ENCODE measurements around the gene LRRC15.
A peak's percentile ranks its signal among the peaks of the same experiment; 100 is the strongest.

The LRRC15 gene

GRCh38 chr3:194333212-194333980, 36.1 kb downstream of the LRRC15 start:
- no peaks in the 10 kb centered on the region for H3K9me3 ChIP-seq (replicated peaks in 1 of 2; ENCODE audit: control insufficient read depth in 2 of 2, insufficient read depth in 1 of 2, low read depth in 1 of 2, low read length in 2 of 2)
- peaks cover 0 to 56% (median 15%) of the 10 kb centered on the region in 3 experiments for H3K27me3 ChIP-seq (ENCODE audit: control insufficient read depth in 3 of 3, insufficient read depth in 3 of 3, low read depth in 1 of 3, low read length in 3 of 3)
- no peaks in the 10 kb centered on the region for H3K36me3 ChIP-seq (replicated peaks in 1 of 2; ENCODE audit: control insufficient read depth in 2 of 2, insufficient read depth in 2 of 2, low read length in 2 of 2)
- peak overlapping the region; percentile 80 for H3K4me2 ChIP-seq (ENCODE audit: insufficient read depth, low read length, poor library complexity, severe bottlenecking)
- H2AFZ ChIP-seq (ENCODE audit: low read length) = peak overlapping the region; percentile 93
- no peak overlapping the region for H2AK5ac ChIP-seq (ENCODE audit: low read depth, low read length)
- H3K9ac ChIP-seq (ENCODE audit: low read depth, low read length, poor library complexity) = peak overlapping the region; percentile 47
- H3K79me1 ChIP-seq (ENCODE audit: low read depth, low read length) = no peaks in the 10 kb centered on the region
- no peak overlapping the region for H3K4ac ChIP-seq (ENCODE audit: low read length)
- peak overlapping the region; percentile 45 for H3K23ac ChIP-seq (ENCODE audit: low read depth, low read length, poor library complexity)
- peak overlapping the region; percentile 91 for H3K18ac ChIP-seq (ENCODE audit: low read length)
- H3K4me1 ChIP-seq (ENCODE audit: control insufficient read depth in 2 of 2, insufficient read depth in 1 of 2, low read depth in 1 of 2, low read length in 2 of 2) = peaks cover 6 to 12% of the 10 kb centered on the region in 2 donors
- H3K4me3 ChIP-seq (ENCODE audit: low read length in 2 of 2) = peak overlapping the region; percentile 49 to 79
- H3K27ac ChIP-seq (replicated peaks; ENCODE audit: low read length) = no peak overlapping the region
- H2BK120ac ChIP-seq (ENCODE audit: low read depth, low read length) = no peak overlapping the region
- no peak overlapping the region for H4K8ac ChIP-seq (ENCODE audit: low read depth, low read length)
- peak overlapping the region; percentile 97 for H2BK15ac ChIP-seq (ENCODE audit: low read length)
- H4K91ac ChIP-seq (ENCODE audit: low read depth, low read length, poor library complexity) = peak overlapping the region; percentile 3
- WGBS, 2 donors (ENCODE audit: extremely low coverage in 2 of 2, insufficient read length in 2 of 2, insufficient replicate concordance in 1 of 2) = no CpG with 5 or more reads among the region's 69 CpGs
- H2BK5ac ChIP-seq (ENCODE audit: low read length) = no peak overlapping the region
- H2BK12ac ChIP-seq (ENCODE audit: low read length) = peak overlapping the region; percentile 87
- peak; percentile 86 for DNase-seq (ENCODE audit: low spot score)
- H3K14ac ChIP-seq (ENCODE audit: low read length) = peak overlapping the region; percentile 86

- DNase-seq (ENCODE audit: low spot score) = no peak
- no peak overlapping the region for H4K91ac ChIP-seq (ENCODE audit: low read depth, low read length, poor library complexity)
- H3K36me3 ChIP-seq (replicated peaks in 1 of 2; ENCODE audit: control insufficient read depth in 2 of 2, insufficient read depth in 2 of 2, low read length in 2 of 2) = no peaks in the 10 kb centered on the region
- H2BK12ac ChIP-seq (ENCODE audit: low read length) = no peak overlapping the region
- H3K4me2 ChIP-seq (ENCODE audit: insufficient read depth, low read length, poor library complexity, severe bottlenecking) = no peak overlapping the region
- H3K4ac ChIP-seq (ENCODE audit: low read length) = no peak overlapping the region
- H3K4me1 ChIP-seq (ENCODE audit: control insufficient read depth in 2 of 2, insufficient read depth in 1 of 2, low read depth in 1 of 2, low read length in 2 of 2) = peaks cover 7 to 12% of the 10 kb centered on the region in 2 donors
- no CpG with 5 or more reads among the region's 7 CpGs for WGBS, 2 donors (ENCODE audit: extremely low coverage in 2 of 2, insufficient read length in 2 of 2, insufficient replicate concordance in 1 of 2)
- no peaks in the 10 kb centered on the region for H3K79me1 ChIP-seq (ENCODE audit: low read depth, low read length)
- no peak overlapping the region for H2AFZ ChIP-seq (ENCODE audit: low read length)
- no peak overlapping the region for H2BK120ac ChIP-seq (ENCODE audit: low read depth, low read length)
- H2AK5ac ChIP-seq (ENCODE audit: low read depth, low read length) = no peak overlapping the region
- no peak overlapping the region for H3K14ac ChIP-seq (ENCODE audit: low read length)
- H3K27me3 ChIP-seq (ENCODE audit: control insufficient read depth in 3 of 3, insufficient read depth in 3 of 3, low read depth in 1 of 3, low read length in 3 of 3) = peaks cover 0 to 52% (median 15%) of the 10 kb centered on the region in 3 experiments
- no peak overlapping the region for H3K23ac ChIP-seq (ENCODE audit: low read depth, low read length, poor library complexity)
- no peak overlapping the region for H3K27ac ChIP-seq (replicated peaks; ENCODE audit: low read length)
- H3K18ac ChIP-seq (ENCODE audit: low read length) = no peak overlapping the region
- no peak overlapping the region for H2BK5ac ChIP-seq (ENCODE audit: low read length)
- no peak overlapping the region for H4K8ac ChIP-seq (ENCODE audit: low read depth, low read length)
- H3K4me3 ChIP-seq (ENCODE audit: low read length in 2 of 2) = no peak overlapping the region
- no peak overlapping the region for H2BK15ac ChIP-seq (ENCODE audit: low read length)
- peaks cover 0 to under 1% of the 10 kb centered on the region in 2 donors for H3K9me3 ChIP-seq (replicated peaks in 1 of 2; ENCODE audit: control insufficient read depth in 2 of 2, insufficient read depth in 1 of 2, low read depth in 1 of 2, low read length in 2 of 2)
- H3K9ac ChIP-seq (ENCODE audit: low read depth, low read length, poor library complexity) = no peak overlapping the region
Observed at GRCh38 chr3:194332858-194333211, 36.7 kb downstream of the LRRC15 start.

- Histone ChIP-seq H3K9ac (ENCODE audit: low read depth, low read length, poor library complexity) (no peak overlapping the region), H2BK120ac (ENCODE audit: low read depth, low read length) (no peak overlapping the region), H3K27ac (replicated peaks; ENCODE audit: low read length) (no peak overlapping the region), H2BK12ac (ENCODE audit: low read length) (no peak overlapping the region), H3K18ac (ENCODE audit: low read length) (no peak overlapping the region), H3K27me3 (ENCODE audit: control insufficient read depth in 3 of 3, insufficient read depth in 3 of 3, low read depth in 1 of 3, low read length in 3 of 3) (peaks cover 0 to 51% (median 27%) of the 10 kb centered on the region in 3 experiments), H3K4ac (ENCODE audit: low read length) (no peak overlapping the region), H3K4me2 (ENCODE audit: insufficient read depth, low read length, poor library complexity, severe bottlenecking) (no peak overlapping the region), H3K4me3 (ENCODE audit: low read length in 2 of 2) (no peak overlapping the region), H4K91ac (ENCODE audit: low read depth, low read length, poor library complexity) (no peak overlapping the region), H2BK15ac (ENCODE audit: low read length) (peak overlapping the region; percentile 69), H3K9me3 (replicated peaks in 1 of 2; ENCODE audit: control insufficient read depth in 2 of 2, insufficient read depth in 1 of 2, low read depth in 1 of 2, low read length in 2 of 2) (peaks cover 10 to 17% of the 10 kb centered on the region in 2 donors), H2AK5ac (ENCODE audit: low read depth, low read length) (no peak overlapping the region), H3K14ac (ENCODE audit: low read length) (no peak overlapping the region), H2BK5ac (ENCODE audit: low read length) (no peak overlapping the region), H4K8ac (ENCODE audit: low read depth, low read length) (no peak overlapping the region), H2AFZ (ENCODE audit: low read length) (no peak overlapping the region), H3K36me3 (replicated peaks in 1 of 2; ENCODE audit: control insufficient read depth in 2 of 2, insufficient read depth in 2 of 2, low read length in 2 of 2) (peaks cover 0 to 3% of the 10 kb centered on the region in 2 donors), H3K23ac (ENCODE audit: low read depth, low read length, poor library complexity) (no peak overlapping the region), H3K79me1 (ENCODE audit: low read depth, low read length) (peaks cover 8% of the 10 kb centered on the region), H3K4me1 (ENCODE audit: control insufficient read depth in 2 of 2, insufficient read depth in 1 of 2, low read depth in 1 of 2, low read length in 2 of 2) (peaks cover 12 to 14% of the 10 kb centered on the region in 2 donors)
- no peak for DNase-seq (ENCODE audit: low spot score)
- no CpG with 5 or more reads among the region's 4 CpGs for WGBS, 2 donors (ENCODE audit: extremely low coverage in 2 of 2, insufficient read length in 2 of 2, insufficient replicate concordance in 1 of 2)
Observed at GRCh38 chr3:194330579-194330978, 39.0 kb downstream of the LRRC15 start.

GRCh38 chr3:194330160-194330559, 39.4 kb downstream of the LRRC15 start:
- H3K4ac ChIP-seq (ENCODE audit: low read length) = no peak overlapping the region
- no CpG with 5 or more reads among the region's 10 CpGs for WGBS, 2 donors (ENCODE audit: extremely low coverage in 2 of 2, insufficient read length in 2 of 2, insufficient replicate concordance in 1 of 2)
- no peak overlapping the region for H4K91ac ChIP-seq (ENCODE audit: low read depth, low read length, poor library complexity)
- H3K14ac ChIP-seq (ENCODE audit: low read length) = peak overlapping the region; percentile 40
- H3K36me3 ChIP-seq (replicated peaks in 1 of 2; ENCODE audit: control insufficient read depth in 2 of 2, insufficient read depth in 2 of 2, low read length in 2 of 2) = peaks cover 0 to 4% of the 10 kb centered on the region in 2 donors
- H2BK5ac ChIP-seq (ENCODE audit: low read length) = no peak overlapping the region
- no peak for DNase-seq (ENCODE audit: low spot score)
- peak overlapping the region; percentile 27 for H3K18ac ChIP-seq (ENCODE audit: low read length)
- H2BK15ac ChIP-seq (ENCODE audit: low read length) = peak overlapping the region; percentile 69
- H2AFZ ChIP-seq (ENCODE audit: low read length) = no peak overlapping the region
- no peak overlapping the region for H3K23ac ChIP-seq (ENCODE audit: low read depth, low read length, poor library complexity)
- H3K27ac ChIP-seq (replicated peaks; ENCODE audit: low read length) = no peak overlapping the region
- no peak overlapping the region for H4K8ac ChIP-seq (ENCODE audit: low read depth, low read length)
- H2BK12ac ChIP-seq (ENCODE audit: low read length) = no peak overlapping the region
- no peak overlapping the region for H3K4me3 ChIP-seq (ENCODE audit: low read length in 2 of 2)
- H3K9me3 ChIP-seq (replicated peaks in 1 of 2; ENCODE audit: control insufficient read depth in 2 of 2, insufficient read depth in 1 of 2, low read depth in 1 of 2, low read length in 2 of 2) = peaks cover 10 to 18% of the 10 kb centered on the region in 2 donors
- H3K79me1 ChIP-seq (ENCODE audit: low read depth, low read length) = peaks cover 8% of the 10 kb centered on the region
- no peak overlapping the region for H2BK120ac ChIP-seq (ENCODE audit: low read depth, low read length)
- H2AK5ac ChIP-seq (ENCODE audit: low read depth, low read length) = no peak overlapping the region
- H3K4me1 ChIP-seq (ENCODE audit: control insufficient read depth in 2 of 2, insufficient read depth in 1 of 2, low read depth in 1 of 2, low read length in 2 of 2) = peaks cover 12 to 14% of the 10 kb centered on the region in 2 donors
- peaks cover 0 to 47% (median 27%) of the 10 kb centered on the region in 3 experiments for H3K27me3 ChIP-seq (ENCODE audit: control insufficient read depth in 3 of 3, insufficient read depth in 3 of 3, low read depth in 1 of 3, low read length in 3 of 3)
- H3K9ac ChIP-seq (ENCODE audit: low read depth, low read length, poor library complexity) = no peak overlapping the region
- H3K4me2 ChIP-seq (ENCODE audit: insufficient read depth, low read length, poor library complexity, severe bottlenecking) = no peak overlapping the region
